ENCODE results near the gene CHD5.

Gene CHD5

DNA sequence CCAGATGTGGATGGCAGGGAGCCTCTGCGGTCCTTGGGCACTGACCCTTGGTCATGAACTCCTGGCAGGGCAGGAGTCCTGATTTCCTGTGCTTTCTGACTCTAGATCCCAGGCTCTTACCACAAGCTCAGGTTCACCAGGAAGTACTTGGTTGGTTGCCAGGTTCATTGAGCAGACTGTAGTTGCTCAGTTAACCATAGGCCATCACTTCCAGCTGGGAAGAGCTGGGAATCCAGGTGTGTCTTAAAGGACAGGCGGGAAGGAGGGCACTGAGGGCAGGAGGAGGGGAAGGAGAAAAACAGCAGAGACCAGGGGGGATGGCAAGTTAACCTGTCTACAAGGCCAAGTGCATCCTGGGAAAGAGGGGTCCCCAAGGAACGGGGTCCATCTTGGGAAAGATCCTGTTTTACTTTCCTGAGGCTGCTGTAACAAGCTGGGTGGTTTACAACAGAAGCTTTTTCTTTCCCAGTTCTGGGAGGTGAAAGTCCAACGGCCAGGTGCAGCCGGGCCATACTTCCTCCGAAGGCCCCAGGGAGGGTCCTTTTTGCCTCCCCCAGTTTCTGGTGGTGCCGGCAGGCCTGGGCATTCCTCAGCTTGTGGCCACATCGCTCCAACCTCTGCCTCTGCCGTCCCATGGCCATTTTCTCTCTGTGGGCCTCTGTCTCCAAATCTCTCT, 122.8 kb downstream of the CHD5 start:
- no peak for DNase-seq (ENCODE audit: low read depth)

DNA sequence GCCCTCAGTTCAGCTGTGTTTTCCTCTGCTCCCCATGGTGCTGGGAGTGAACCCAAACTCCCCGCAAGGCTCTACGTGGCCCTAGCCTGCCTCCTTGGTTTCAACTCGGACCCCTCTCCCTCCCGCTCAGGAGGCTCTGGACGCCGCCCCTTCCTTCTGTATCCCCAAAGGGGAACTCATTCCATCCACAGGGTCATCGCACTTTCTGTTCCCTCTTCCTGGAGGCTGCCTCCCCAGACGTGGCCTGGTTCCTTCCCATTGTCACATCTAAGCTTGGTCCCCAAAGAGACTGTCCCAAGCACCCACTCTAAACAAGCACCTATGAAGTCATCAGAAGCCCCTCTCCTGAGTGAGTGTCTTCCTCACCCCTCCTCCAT, 123.6 kb downstream of the CHD5 start:
- no peak for DNase-seq (ENCODE audit: low read depth)

DNA sequence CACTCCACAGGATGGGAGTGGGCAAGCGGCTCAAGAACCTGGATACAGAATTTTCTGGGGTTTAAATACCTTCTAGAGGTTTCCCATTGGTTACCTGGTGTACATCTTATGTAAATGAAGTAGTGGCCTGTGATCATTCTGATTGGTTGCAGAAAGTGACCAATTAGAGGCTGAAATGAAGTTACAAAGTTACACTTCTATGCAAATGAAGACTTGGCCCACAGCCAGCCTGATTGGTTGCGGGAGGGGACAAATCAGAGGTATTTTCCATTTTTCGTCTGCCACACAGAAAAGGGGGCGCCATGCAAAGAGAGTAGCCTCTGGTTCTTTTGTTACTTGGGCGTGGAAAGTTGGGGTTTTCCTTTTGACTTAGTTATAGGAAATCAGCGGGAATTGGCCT, 125.5 kb downstream of the CHD5 start:
- no peak for DNase-seq (ENCODE audit: low read depth)

DNA sequence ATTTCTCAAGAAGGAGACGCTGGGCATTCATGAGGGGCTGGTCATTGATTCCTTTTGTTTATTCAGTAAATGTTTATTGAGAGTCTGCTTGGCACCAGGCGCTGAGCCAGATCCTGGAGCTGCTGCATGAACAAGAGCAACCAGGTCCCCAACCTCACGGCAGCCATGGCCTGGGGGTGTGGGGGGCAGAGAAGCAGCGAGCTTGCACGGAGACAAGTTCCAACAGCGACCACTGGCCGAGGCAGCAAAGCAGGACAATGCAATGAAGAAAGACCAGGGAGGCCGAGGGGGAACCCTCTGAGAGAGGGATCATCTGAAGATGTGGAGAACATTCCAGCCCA, 126.9 kb downstream of the CHD5 start:
- DNase-seq (ENCODE audit: low read depth) = no peak

DNA sequence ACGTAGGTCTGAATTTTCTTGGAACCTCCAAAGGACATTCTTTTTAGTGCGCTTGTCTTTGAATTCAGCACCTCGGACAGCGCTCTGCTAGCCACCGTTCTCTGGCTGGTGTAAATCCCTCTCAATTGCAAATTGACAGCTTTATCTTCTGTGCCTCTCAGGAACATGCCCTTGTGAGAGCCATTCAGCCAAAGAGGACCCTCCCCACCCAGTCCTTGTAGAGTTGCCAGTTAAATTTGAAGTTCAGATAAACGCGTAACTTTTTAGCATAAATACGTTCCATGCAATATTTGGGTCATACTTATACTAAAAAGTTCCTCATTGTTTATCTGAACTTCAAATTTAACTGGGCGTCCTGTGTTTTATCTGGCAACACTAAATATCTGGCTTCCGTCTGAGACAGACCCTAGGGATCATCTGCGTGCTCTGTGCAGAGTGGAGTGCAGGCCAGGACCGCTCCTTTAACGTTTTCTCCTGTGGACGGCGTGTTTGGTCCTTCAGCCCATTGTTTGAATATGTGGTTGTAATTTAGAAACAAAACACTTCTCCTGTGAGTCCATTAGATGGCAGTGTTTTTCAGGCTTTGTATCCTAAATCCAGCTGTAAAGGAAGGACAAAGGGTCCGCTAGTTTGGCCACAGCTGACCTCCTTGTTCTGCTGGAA, 127.4 kb downstream of the CHD5 start:
- DNase-seq (ENCODE audit: low read depth) = no peak

Measured in stimulated activated CD8-positive, alpha-beta memory T cell treated with anti-CD3 and anti-CD28 coated beads, Interleukin-7, amount 100 ng/mL, for 24 hours (primary cell).